A673 (cell line): ENCODE data around the gene PDE5A.

ENCODE experiments used
- CTCF ChIP-seq: fragments of 300-800, 200-600 bp; sonication (generic); conservative IDR thresholded peaks from 2 replicates; pipeline ENCODE4 v1.5.1; 2017; ENCODE audit warnings: low read depth, mild to moderate bottlenecking, antibody characterized with exemption, low read length, moderate library complexity, mixed read lengths
- EZH2 ChIP-seq: fragments of 200-600 bp; sonication (generic); IDR thresholded peaks from 2 replicates; pipeline ENCODE4 v1.6.1; 2017; ENCODE audit warnings: borderline replicate concordance, low read depth, mild to moderate bottlenecking, mixed read lengths, antibody characterized with exemption, low read length; ENCODE audit not compliant: poor library complexity, severe bottlenecking

- TF ChIP-seq CTCF (no peak), EZH2 (no peak)
Observed at GRCh38 chr4:119655111-119655837, 26.7 kb upstream of the PDE5A start.
